GM18867 (cell line): ENCODE results near the gene ENTHD1.
"Not testable (repeated sequence)": the region's sequence is repeated elsewhere in the genome, so short reads cannot be mapped to it uniquely, and the experiment has no call there.

Experiments used
- ATAC-seq: cut with Tn5 transposase; IDR thresholded peaks from one replicate; pipeline ENCODE4 v1.9.1; 2021; ENCODE audit warnings: mild to moderate bottlenecking, moderate library complexity; ENCODE audit not compliant: unreplicated experiment

ENTHD1 gene

GRCh38 chr22:39735776-39736175, 157.8 kb downstream of the ENTHD1 start:
- ATAC-seq, result no peak

DNA sequence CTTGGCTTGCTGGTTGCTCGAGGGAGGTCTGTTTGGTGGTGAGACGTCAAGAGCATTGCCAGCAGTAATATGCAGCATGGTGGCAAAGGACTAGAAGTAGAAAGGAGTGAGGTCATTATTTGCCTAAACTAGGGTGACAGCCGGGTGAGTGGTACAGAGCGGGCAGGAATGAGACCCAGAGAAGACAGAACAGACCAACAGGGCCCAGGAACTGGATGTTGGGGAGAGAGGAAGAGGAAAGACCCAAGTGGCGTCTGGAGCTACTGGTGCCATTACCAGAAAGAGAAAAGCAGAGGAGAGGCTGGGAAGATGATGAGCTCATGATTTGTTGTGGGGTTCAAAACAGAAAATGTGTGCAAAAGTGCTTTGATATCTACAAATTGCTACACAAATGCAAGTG, 158.7 kb downstream of the ENTHD1 start:
- no peak for ATAC-seq

- not testable (repeated sequence) for ATAC-seq
These were observed 159.5 kb downstream of the ENTHD1 start for GRCh38 chr22:39734046-39734445.

GRCh38 chr22:39733191-39733590, 160.4 kb downstream of the ENTHD1 start:
- ATAC-seq, result no peak

DNA sequence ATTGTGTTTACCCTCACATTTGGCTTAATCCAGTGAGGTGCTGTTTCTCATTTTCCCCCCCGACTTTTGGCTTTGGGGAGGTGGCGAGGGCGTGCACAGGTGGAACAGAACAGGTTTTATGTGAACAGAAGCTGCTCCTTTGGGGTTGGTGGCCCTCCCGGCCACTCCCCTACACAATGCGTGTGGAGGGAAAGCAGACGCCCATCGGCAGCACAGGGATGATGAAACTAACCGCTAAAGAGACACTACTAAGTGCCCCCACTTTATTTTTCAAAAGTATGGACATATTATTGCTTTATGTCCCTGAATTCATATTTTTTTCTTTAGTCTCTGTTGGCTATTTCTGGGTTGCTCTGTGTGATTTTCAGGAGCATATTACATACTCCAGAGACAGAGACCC, 160.9 kb downstream of the ENTHD1 start:
- no peak for ATAC-seq

DNA sequence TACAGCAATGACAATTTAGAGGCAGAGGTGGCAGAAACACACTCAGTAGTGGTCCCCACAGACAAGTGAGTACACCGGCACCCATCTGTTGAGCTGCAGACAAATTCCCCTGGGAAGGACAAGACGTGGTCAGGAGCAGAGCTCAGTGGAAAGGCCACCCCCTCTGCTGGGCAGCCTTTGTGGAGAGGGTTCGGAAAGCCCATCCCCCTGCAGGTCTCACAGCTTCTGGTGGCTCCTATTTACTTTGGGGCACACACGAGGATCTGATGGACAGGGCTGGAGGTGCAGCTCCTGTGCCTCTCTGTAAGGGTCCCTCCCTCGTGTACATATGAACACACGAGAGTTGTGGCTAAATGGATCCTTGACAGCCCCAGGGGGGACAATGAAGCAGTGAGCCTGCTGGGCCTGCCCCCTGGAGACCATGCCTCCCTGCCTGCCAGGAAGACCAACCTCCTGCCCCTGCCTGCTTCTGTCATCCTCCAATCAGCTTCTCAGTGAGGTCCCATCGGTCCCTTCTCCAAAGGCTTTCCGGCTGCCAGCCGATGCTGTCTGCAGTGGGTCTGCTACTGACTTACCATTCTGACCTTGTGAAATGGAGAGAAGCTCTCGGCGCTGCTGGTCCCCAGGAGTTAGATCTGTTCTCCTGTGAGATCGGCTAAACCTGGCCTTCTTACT, 161.5 kb downstream of the ENTHD1 start:
- no peak for ATAC-seq

- ATAC-seq, result no peak
These were observed 162.1 kb downstream of the ENTHD1 start for GRCh38 chr22:39731481-39731880.

DNA sequence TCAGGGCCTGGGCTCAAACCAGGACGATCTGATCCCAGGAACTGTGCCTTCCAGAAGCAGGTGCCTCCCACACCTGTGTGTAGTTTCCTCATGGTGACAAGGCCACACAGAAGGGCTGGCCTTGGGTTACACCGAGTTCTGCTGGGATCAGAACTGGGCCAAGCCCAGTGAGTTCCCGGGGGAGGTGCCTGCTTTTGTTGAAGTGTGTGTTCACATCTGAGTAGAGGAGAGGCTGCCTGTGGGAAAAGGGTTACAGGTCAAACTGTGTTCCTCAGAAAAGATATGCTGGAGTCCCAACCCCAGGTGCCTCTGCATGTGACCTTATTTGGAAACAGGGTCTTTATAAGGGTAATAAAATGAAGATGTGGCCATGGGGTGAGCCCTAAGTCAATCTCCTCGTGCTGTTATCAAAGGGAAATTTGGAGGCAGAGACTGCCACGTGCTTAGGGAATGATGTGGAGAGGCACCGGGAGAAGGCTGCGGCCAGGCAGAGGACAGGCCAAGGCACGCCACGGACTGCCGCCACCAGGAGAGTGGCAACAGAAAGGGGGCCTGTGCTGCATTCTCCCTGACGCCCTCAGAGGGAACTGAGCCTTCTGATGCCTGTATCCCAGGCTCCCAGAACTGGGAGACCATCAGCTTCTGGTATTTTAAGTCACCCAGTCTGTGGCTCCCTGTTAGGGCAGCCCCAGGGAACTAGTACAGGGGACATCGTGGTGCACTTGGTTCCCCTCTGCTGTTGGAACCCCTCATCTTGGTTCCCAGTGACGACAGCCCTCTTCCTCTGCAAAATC, 164.2 kb downstream of the ENTHD1 start:
- ATAC-seq, result no peak

- no peak for ATAC-seq
These were observed 165.2 kb downstream of the ENTHD1 start for GRCh38 chr22:39728236-39728860.

DNA sequence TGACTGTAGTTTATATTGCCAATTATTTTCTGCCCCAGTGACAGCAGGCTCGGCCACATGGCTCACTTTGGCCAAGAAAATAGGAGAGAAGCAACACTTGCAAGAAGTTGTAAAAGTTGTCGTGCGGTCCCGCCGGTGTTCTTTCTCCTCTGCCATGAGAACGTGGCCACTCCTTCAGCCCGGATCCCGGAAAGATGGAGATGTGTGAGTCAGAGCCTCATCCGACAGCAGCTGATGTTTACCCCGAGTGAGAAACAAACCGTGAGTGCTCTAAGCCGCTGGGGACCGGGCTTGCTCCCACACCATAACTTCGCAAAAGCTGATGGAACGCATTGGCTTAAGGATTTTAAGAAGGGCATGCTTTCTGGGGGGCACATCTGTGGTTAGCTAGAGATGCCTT, 166.0 kb downstream of the ENTHD1 start:
- ATAC-seq, result no peak

- no peak for ATAC-seq
These were observed 168.1 kb downstream of the ENTHD1 start for GRCh38 chr22:39725351-39726035.

DNA sequence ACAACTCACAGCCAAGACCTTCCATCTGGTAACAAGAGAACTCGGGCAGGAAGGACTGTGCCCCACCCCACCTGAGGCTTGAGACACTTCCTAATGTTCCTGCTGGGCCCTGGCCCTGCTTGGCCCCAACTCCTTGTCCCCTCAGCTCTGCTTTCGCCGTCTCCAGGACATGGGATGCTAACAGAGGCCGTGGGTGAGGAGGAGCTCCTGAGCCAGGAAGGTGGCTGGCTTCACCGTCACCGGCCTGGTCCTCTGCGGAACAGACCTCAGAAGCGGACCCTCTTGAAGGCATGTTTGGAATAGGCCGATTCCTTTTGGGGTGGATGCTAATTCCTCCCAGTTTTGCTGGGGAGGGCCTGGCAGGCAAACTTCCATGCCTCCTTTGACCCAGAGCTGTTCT, 168.7 kb downstream of the ENTHD1 start:
- no peak for ATAC-seq

DNA sequence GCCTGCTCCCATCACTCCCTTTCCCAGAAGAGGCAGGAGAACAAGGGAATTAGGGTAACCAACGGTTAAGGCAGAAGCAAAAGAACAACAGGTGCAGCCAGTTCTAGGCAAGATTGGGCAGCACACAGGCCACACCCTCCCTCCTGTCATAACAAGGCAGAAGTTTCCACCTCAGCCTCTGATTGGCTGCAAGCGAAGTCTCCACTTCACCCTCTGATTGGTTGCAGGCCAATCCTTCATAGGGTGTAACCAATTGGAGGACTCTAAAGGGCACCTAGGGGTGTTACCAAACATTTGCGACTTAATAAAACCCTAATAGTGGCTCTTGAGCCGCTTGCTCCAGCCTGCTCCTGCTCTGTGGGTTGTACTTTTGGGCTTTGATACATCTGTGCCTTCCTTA, 169.2 kb downstream of the ENTHD1 start:
- no peak for ATAC-seq

DNA sequence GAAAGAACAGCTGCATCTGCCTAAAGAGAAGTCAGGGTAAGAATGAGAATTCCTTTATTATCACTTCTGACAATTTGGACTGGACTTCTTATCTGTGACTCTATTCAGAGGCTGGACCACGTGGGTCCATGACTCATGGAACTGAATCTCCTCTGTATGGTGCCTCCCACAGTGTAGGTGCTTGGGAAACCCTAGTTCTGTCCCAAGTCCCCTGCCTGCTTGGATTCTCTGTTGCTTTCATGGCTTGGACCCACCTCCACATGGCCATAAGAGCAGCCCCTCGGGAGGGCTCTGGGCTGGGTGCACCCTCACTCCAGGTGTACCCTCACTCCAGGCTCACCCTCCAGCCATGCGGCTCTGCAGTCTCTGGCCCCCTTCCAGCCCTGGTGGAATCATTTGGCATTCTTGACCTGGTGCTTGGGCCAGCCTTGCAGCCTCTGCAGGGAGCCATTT, 169.6 kb downstream of the ENTHD1 start:
- no peak for ATAC-seq

- no peak for ATAC-seq
These were observed 170.1 kb downstream of the ENTHD1 start for GRCh38 chr22:39723463-39723862.

DNA sequence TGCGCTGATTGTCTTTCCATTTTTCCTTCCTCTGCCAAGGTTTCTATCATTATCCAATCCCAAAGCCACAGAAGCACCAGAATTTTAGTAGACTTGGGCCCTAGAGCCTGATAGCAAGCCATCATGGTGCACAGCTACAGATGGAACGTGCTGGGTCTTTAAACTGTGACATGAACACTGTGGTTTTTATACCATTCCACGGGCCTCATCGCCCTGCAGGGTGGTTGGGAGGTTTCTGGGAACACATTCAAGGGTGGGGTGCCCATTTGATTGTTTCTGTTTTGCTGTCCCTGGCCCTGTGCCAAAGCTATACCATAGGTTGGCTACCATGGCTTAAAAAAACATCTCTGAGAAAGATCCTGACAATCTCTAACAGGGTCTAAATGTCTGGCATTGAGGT, 171.1 kb downstream of the ENTHD1 start:
- no peak for ATAC-seq

DNA sequence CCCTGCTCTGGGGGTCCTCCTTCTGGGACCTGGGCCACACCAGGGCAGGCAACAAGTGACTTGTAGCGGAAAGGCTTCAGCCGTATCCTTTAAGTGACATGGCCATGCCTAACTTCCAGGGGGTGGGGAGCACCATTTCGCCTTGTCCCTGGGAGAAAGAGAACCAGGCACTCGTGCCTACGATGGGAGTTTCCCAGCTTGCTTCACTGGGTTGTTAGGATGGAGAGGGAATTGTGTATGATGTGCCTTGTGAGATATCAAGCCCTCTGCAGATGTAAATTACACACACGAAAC, 171.6 kb downstream of the ENTHD1 start:
- no peak for ATAC-seq

GRCh38 chr22:39721206-39722031, 172.1 kb downstream of the ENTHD1 start:
- no peak for ATAC-seq

DNA sequence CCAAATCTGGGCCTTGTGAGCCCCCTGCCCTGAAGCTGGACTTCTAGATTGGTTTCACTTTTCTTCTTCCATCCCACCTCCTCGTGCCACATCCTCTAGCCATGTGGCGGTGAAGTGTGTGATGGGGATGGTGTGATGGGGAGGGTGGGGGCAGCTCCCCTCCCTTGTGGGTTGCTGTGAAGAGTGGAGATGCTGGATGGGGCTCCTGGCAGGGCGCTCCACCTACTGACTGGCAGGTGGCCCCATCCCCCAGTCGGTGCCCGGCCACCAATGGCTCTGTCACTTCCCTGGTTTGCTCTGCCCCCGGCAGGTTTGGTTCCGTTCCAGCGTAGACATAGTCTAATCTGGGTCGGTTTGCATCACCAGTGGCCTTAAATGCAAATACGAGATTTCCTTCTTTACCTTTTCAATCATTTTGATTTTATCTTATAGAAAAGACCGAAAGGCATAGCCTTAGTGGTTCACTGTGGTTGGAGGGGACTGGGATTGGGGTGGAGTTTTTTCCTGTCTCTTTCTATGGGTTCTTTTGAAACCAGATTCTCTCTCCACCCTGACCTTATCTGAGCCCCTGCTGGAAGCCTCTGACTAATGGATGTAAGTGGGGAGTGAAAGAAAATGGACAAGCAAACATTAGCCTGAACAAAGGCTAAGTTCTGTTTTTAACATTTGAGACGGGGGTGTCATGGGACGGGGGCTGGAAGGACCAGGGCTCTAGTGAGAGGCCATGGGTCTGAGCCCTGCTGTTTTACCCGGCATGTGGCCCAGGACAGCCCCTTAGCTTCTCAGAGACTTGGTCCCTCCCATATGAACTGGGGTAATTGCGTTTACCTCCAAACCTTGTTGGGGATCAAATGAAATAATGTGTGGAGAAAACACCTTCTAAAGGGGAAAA, 173.8 kb downstream of the ENTHD1 start:
- no peak for ATAC-seq
